ENCODE data around the gene IFNG-AS1.

- TF ChIP-seq CTCF (IDR thresholded peaks at IDR 0.05; ENCODE audit: low read length) (no peak), EZH2 (IDR thresholded peaks at IDR 0.05; ENCODE audit: borderline replicate concordance, low read length) (no peak)
These were observed 11.6 kb upstream of the IFNG-AS1 start for GRCh38 chr12:67977668-67978067.

Measured in OCI-LY1 (cell line).